Measurements from ENCODE around the gene STAG1.
"Not testable (repeated sequence)": the region's sequence is repeated elsewhere in the genome, so short reads cannot be mapped to it uniquely, and the experiment has no call there.

STAG1 gene

DNA sequence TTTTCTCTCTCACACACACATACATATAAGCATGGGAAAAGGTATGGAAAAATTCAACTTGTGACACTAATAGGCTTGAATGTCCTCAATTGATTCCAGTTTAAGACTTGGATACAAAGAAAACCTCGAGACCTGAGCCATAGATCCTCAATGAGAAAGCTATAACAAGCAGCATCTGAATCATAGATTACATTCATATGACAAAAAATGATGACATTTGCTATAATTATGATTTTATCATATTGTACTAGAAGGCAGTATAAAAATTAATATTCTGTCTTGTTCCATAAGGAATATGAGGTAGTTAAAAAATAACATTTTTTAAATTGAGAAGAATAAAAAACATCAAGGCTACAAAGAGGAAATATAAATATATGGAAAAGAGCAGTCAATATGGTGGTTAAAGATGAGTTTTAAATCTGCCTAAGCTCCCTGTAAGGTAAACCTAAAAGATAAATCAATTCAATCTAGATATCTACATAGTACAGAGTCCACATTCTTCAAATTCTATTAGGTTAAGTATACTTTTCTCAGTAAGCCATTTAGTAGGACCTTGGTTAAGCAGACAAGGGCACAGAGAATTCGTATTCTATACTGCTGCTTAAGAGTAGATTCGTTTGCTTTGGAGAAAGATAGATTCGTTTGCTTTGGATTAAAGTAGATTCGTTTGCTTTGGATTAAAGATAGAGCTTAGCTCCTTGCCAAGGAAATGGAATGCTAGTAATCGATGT is 175.7 kb downstream of the STAG1 start:
- DNase-seq, result no peak

- no peak for DNase-seq
Measured at GRCh38 chr3:136567599-136568188, 184.5 kb downstream of the STAG1 start.

- DNase-seq, result not testable (repeated sequence)
Measured at GRCh38 chr3:136564962-136565361, 187.2 kb downstream of the STAG1 start.

- DNase-seq, result no peak
Measured at GRCh38 chr3:136562026-136562425, 190.2 kb downstream of the STAG1 start.

- no peak for DNase-seq
Measured at GRCh38 chr3:136559896-136560295, 192.3 kb downstream of the STAG1 start.

DNA sequence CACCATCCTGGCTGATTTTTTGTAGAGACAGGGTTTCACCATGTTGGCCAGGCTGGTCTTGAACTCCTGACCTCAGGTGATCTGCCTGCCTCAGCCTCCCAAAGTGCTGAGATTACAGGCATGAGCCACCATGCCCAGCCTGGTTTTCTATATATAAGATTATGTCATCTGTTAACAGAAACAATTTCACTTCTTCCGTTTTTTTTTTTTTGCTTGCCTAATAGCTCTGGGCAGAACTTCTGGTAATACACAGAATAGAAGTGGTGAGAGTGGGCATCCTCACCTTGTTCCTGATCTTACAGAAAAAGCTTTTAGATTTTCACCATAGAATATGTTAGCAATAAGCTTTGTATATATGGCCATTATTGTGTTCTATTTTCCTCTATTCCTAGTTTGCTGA is 202.7 kb downstream of the STAG1 start:
- not testable (repeated sequence) for DNase-seq

- peak; percentile 2 to 42 for DNase-seq
Measured at GRCh38 chr3:136547293-136547692, 204.9 kb downstream of the STAG1 start.

GRCh38 chr3:136546720-136547119 is 205.5 kb downstream of the STAG1 start:
- DNase-seq, result no peak

- no peak for DNase-seq
Measured at GRCh38 chr3:136545664-136546268, 206.4 kb downstream of the STAG1 start.

GRCh38 chr3:136544532-136544931 is 207.6 kb downstream of the STAG1 start:
- no peak for DNase-seq

DNA sequence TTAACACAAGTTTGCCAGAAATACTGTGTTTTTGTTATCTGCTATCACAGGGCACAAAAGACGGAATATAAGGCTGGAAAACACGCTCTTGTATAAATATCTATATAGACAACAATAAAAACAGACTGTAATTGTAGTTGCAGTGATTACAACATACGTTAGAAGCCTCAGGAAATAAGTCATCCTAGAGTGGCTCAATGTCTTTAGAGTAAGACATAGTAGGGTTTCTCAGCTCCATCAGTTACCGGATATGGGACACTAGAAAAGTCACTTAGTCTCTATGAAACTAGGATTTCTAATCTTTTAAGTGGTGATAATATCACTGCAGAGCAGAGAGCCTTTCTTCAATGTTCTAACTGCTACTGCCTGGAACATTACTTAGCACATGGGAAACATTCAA is 208.8 kb downstream of the STAG1 start:
- no peak for DNase-seq

GRCh38 chr3:136535906-136536305 is 216.3 kb downstream of the STAG1 start:
- no peak for DNase-seq

DNA sequence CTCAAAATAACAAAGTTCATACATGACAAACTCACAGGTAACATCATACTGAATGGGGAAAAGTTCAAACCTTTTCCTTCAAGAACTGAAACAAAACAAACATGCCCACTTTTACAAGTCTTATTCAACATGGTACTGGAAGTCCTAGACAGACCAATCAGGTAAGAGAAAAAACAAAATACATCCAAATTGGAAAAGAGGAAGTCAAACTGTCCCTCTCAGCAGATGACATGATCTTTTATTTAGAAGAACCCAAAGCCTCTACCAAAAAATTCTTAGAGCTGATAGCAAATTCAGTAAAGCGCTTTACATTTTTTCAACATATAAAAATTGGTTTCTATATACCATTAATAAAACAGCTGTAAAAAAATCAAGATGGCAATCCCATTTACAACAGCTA is 219.4 kb downstream of the STAG1 start:
- DNase-seq, result no peak

- DNase-seq, result no peak
Measured at GRCh38 chr3:136518102-136518501, 234.1 kb downstream of the STAG1 start.

- no peak for DNase-seq
Measured at GRCh38 chr3:136516656-136517055, 235.5 kb downstream of the STAG1 start.

DNA sequence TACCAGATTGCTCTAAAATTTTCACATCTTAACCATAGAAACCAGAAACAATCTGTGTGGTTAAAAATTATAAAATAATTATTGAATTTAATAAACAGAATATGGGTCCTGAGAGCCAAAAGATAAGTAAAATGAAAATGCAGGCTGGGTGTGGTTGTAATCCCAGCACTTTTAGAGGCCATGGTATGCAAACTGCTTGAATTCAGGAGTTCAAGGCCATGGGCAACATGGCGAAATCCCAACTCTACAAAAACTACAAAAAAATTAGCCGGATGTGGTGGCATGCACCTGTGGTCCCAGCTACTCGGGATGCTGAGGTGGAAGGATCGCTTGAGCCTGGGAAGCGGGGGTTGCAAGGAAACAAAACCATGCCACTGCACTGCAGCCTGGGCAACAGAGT is 236.1 kb downstream of the STAG1 start:
- no peak for DNase-seq

GRCh38 chr3:136514533-136514932 is 237.6 kb downstream of the STAG1 start:
- not testable (repeated sequence) for DNase-seq

- DNase-seq, result no peak
Measured at GRCh38 chr3:136513367-136513766, 238.8 kb downstream of the STAG1 start.

DNA sequence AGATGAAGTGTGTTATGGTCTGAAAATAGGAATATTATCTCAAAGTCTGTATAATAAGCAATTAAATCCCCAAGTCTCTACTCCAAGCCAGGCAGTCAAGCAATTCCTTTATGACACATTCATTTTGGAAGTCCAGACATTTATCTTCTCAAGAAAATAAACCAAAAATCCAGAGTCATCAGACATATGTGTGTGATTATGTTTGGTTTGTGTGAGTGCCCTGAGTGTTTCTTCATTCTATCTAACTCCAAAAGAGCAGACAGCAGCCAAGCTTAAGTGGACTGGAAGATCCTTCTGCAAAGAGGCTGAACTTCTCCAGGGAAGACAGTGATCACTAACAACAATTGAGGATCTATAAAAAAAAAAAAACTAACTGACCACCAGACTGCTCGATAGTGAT is 239.8 kb downstream of the STAG1 start:
- no peak for DNase-seq

DNA sequence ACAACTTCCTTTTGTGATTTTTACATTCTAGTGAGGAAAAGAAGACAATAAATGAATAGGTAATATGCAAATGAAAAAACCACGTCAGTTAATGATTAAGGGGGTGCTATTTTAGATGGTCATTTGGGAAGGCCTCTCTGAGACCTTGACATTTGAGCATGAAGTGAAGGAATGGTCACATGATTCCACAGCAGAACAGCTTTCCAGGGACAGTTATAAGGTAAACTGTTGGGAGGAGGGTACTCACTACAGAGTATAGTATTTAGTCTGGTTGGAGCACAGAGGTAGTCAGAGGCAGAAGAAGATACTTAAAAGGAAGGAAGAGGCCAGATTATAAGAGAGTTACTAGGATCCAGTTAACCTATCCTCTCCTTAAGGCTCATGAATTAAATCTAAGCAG is 246.5 kb downstream of the STAG1 start:
- DNase-seq, result no peak

- DNase-seq, result no peak
Measured at GRCh38 chr3:136503056-136503455, 249.1 kb downstream of the STAG1 start.

GRCh38 chr3:136498919-136499447 is 253.2 kb downstream of the STAG1 start:
- no peak for DNase-seq

GRCh38 chr3:136495213-136495612 is 257.0 kb downstream of the STAG1 start:
- DNase-seq, result no peak
